Body of pancreas (tissue), 4 donors: Measurements from ENCODE around the gene NDUFB4.

Experiments used
- CTCF ChIP-seq, 7 experiments: fragments of 450-650 bp in 4 of 7; fragments of 200-600 bp in 3 of 7; sonication (generic) in 3 of 7; IDR thresholded peaks; one replicate each; pipeline ENCODE4 v1.5.1; 2016 to 2019; ENCODE audit warnings: antibody characterized with exemption in 7 of 7
- POLR2A ChIP-seq, 3 donors: fragments of 450-650 bp; IDR thresholded peaks; one replicate each; pipeline ENCODE4 v1.6.1; 2016; ENCODE audit warnings: antibody characterized with exemption in 3 of 3, mild to moderate bottlenecking in 2 of 3

- TF ChIP-seq POLR2A (IDR thresholded peaks at IDR 0.05), result no peak
- TF ChIP-seq CTCF (IDR thresholded peaks at IDR 0.05), result no peak
Observed at GRCh38 chr3:120634539-120634938, 38.4 kb downstream of the NDUFB4 start.
